ENCODE data around the gene GHR.

- TF ChIP-seq CTCF (IDR thresholded peaks at IDR 0.05) (no peak), POLR2A (IDR thresholded peaks at IDR 0.05) (no peak)
Measured at GRCh38 chr5:42502613-42503470, 79.6 kb downstream of the GHR start.
